GM12801 (cell line): ENCODE measurements around the gene RCC1.

Source experiments
- TF ChIP-seq, protein P1 (sequence below): IDR thresholded peaks from one replicate; pipeline ENCODE4 v1.5.1; 2011; ENCODE audit warnings: control low read depth; ENCODE audit not compliant: insufficient read length; ENCODE audit errors: extremely low read depth

Gene RCC1

DNA sequence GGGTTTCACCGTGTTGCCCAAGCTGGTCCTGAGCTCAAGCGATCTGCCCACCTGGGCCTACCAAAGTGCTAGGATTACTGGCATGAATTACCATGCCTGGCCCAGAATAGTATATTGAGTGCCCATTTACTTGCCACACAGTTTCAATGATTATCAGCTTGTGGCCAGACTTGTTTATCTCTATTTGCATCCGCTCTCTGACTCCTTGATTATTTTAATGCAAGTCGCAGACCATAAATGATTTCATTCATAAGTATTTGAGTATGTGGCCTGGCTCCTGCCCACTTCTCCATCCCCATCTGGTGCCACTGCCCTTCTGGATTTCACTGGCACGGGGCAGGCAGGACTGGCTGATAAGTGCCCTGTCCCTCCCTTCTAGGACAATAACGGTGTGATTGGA is 28.8 kb downstream of the RCC1 start:
- TF ChIP-seq, protein P1, sequence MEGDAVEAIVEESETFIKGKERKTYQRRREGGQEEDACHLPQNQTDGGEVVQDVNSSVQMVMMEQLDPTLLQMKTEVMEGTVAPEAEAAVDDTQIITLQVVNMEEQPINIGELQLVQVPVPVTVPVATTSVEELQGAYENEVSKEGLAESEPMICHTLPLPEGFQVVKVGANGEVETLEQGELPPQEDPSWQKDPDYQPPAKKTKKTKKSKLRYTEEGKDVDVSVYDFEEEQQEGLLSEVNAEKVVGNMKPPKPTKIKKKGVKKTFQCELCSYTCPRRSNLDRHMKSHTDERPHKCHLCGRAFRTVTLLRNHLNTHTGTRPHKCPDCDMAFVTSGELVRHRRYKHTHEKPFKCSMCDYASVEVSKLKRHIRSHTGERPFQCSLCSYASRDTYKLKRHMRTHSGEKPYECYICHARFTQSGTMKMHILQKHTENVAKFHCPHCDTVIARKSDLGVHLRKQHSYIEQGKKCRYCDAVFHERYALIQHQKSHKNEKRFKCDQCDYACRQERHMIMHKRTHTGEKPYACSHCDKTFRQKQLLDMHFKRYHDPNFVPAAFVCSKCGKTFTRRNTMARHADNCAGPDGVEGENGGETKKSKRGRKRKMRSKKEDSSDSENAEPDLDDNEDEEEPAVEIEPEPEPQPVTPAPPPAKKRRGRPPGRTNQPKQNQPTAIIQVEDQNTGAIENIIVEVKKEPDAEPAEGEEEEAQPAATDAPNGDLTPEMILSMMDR: no peak

DNA sequence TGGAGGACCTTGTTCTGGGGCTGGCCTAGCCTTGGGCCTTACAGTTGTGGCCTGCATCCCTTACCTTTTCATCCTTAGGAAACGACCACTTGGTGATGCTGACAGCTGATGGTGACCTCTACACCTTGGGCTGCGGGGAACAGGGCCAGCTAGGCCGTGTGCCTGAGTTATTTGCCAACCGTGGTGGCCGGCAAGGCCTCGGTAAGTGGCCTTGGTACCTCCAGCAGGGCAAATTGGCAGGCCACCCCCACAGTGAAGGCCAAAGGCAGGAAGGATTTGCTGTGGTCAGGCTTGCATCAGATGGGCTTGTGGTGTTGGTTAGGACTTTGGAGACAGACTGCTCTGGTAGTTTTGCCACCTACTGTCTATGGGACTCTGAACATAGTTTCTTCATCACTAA is 29.3 kb downstream of the RCC1 start:
- TF ChIP-seq, protein P1: no peak

DNA sequence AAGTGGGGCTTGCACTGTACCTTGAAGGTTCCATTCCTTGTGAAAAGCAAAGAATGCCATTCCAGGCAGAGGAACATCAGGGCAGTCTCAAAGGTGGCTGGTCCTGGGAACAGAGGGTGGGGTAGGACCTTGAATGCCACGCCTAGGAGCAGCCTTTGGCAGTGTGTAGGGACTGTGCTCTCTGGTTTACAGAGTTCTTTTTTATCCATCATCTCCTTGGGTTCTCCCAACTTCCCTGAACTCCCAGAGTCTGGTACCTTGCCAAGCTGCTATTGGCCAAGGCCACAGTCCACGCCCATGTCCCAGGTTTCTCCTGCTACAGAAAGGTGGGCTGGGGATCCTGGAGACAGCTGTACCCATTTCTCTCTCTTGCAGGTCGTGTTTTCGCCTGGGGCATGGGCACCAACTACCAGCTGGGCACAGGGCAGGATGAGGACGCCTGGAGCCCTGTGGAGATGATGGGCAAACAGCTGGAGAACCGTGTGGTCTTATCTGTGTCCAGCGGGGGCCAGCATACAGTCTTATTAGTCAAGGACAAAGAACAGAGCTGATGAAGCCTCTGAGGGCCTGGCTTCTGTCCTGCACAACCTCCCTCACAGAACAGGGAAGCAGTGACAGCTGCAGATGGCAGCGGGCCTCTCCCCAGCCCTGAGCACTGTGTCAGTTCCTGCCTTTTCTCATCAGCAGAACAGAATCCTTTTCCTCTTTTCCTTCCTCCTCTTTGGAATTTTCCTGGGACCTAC is 31.8 kb downstream of the RCC1 start:
- TF ChIP-seq, protein P1: no peak

DNA sequence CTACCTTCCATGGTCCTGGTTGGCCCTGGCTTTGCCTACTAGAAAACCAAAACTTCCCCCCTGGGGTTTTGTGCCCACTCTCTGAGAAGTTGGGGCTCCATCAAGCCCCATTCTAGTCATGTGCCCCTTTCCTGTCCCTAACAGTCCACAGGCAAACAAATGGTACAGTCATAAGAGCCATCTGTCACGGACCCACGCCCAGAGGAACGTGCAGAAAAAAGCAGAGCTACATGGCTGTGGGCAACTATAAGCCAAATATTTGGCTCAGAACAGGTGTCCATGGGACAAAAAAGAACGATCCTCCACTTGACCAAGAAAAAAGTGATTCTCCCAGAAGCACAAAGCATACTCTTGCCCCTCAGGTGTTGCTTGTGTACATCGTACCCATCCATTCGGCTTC is 32.4 kb downstream of the RCC1 start:
- TF ChIP-seq, protein P1: no peak

DNA sequence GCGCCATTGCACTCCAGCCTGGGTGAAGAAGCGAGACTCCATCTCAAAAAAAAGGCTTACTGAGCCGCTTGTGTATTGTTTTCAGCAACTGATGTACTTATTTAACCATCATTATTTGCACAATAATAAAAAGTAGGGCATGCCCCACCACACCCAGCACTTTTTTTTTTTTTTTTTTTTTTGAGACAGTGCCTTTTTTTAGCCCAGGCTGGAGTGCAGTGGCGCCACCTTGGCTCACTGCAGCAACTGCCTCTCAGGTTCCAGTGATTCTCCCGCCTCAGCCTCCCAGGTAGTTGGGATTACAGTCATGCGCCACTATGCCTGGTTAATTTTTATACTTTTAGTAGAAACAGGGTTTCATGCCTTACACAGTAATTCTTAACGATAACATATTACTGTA is 34.8 kb downstream of the RCC1 start:
- TF ChIP-seq, protein P1: no peak

DNA sequence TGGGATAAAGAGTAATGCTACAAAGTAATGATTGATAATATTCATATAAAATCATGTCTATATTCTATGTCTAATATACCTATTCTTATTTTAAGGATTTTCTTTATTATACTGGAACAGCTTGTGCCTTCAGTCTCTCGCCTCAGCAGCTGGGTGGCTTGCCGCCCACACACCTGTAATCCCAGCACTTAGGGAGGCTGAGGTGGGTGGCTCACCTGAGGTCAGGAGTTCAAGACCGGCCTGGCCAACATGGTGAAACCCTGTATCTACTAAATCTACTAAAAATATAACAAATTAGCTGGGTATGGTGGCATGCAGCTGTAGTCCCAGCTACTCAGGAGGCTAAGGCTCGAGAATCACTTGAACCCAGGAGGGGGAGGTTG is 39.4 kb downstream of the RCC1 start:
- TF ChIP-seq, protein P1: no peak

DNA sequence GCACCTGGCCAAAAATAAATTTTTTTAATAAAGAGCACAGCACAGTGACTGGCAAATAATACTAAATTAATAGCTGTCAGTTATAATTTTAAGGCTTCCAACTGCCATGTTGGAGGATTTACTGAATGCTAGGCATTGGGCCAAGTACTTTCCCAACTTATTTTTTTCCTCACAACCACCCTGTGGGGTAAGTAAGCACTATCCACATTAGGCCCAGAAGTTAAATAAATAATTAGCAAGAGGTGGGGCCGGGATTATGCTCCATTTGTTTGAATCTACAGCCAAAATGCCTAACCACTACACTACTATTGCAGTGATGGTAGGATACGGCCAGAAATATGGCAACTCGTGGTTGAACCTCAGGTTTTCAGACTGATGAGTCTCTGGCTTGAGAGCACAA is 42.5 kb downstream of the RCC1 start:
- TF ChIP-seq, protein P1: no peak
